GM21423 (cell line): ENCODE results near the gene ADCY2.
A peak's percentile ranks its signal among the peaks of the same experiment; 100 is the strongest.

Experiments
- ATAC-seq: cut with Tn5 transposase; IDR thresholded peaks from one replicate; pipeline ENCODE4 v1.9.1; 2021; ENCODE audit warnings: mild to moderate bottlenecking, moderate library complexity; ENCODE audit not compliant: unreplicated experiment

ADCY2 gene

GRCh38 chr5:7815892-7816534 lies 420.1 kb downstream of the ADCY2 start:
- peak; percentile 88 for ATAC-seq

- ATAC-seq: no peak
These were observed 420.6 kb downstream of the ADCY2 start for GRCh38 chr5:7816535-7816901.

GRCh38 chr5:7822449-7822848 lies 426.5 kb downstream of the ADCY2 start:
- ATAC-seq: no peak

GRCh38 chr5:7823594-7823993 lies 427.7 kb downstream of the ADCY2 start:
- ATAC-seq: no peak

- ATAC-seq: no peak
These were observed 429.1 kb downstream of the ADCY2 start for GRCh38 chr5:7824995-7825394.

- no peak for ATAC-seq
These were observed 429.7 kb downstream of the ADCY2 start for GRCh38 chr5:7825630-7826029.

- ATAC-seq: no peak
These were observed 431.7 kb downstream of the ADCY2 start for GRCh38 chr5:7827610-7828009.

GRCh38 chr5:7828269-7828668 lies 432.3 kb downstream of the ADCY2 start:
- no peak for ATAC-seq

- no peak for ATAC-seq
These were observed 439.0 kb downstream of the ADCY2 start for GRCh38 chr5:7834982-7835381.

GRCh38 chr5:7837403-7837802 lies 441.5 kb downstream of the ADCY2 start:
- ATAC-seq: no peak

GRCh38 chr5:7842531-7842930 lies 446.6 kb downstream of the ADCY2 start:
- ATAC-seq: no peak

- no peak for ATAC-seq
These were observed 449.0 kb downstream of the ADCY2 start for GRCh38 chr5:7844901-7845300.

- ATAC-seq: no peak
These were observed 449.6 kb downstream of the ADCY2 start for GRCh38 chr5:7845557-7845956.

GRCh38 chr5:7846327-7846726 lies 450.4 kb downstream of the ADCY2 start:
- ATAC-seq: no peak

- no peak for ATAC-seq
These were observed 452.4 kb downstream of the ADCY2 start for GRCh38 chr5:7848296-7848695.

- ATAC-seq: no peak
These were observed 453.9 kb downstream of the ADCY2 start for GRCh38 chr5:7849681-7850394.

- no peak for ATAC-seq
These were observed 454.7 kb downstream of the ADCY2 start, which contains the start of gene CFAP90 for GRCh38 chr5:7850395-7851239. Gene CFAP90, minus strand, starts transcription at chr5:7851133. Its CDS starts 112 bp downstream, at chr5:7851021.

- no peak for ATAC-seq
These were observed 455.3 kb downstream of the ADCY2 start for GRCh38 chr5:7851240-7851592.

GRCh38 chr5:7851617-7852289 lies 455.8 kb downstream of the ADCY2 start:
- ATAC-seq: no peak

- ATAC-seq: no peak
These were observed 456.6 kb downstream of the ADCY2 start for GRCh38 chr5:7852542-7852941.

- ATAC-seq: no peak
These were observed 457.1 kb downstream of the ADCY2 start for GRCh38 chr5:7852988-7853387.
